ENCODE measurements around the gene PCARE. TPM values are rescaled to one million over a fixed set of nuclear protein-coding genes. Genes with fewer than 3 reads are reported as not detected.

Gene PCARE
- polyA plus RNA-seq, 1 donor from 2014 or later, result not detected

GRCh38 chr2:29044459-29044858 is 29.9 kb downstream of the PCARE start:
- Histone ChIP-seq H2AFZ (ENCODE audit: low read depth, low read length) (no peak overlapping the region), H3K36me3 (ENCODE audit: insufficient read depth, low read length) (no peaks in the 10 kb centered on the region), H3K27ac (ENCODE audit: low read length) (no peak overlapping the region), H3K9ac (ENCODE audit: low read length) (no peak overlapping the region), H3K9me3 (ENCODE audit: low read length) (no peaks in the 10 kb centered on the region), H3K4me3 (ENCODE audit: low read length) (no peak overlapping the region), H3K9me2 (ENCODE audit: insufficient read depth, low read length) (no peaks in the 10 kb centered on the region), H3K4me2 (ENCODE audit: low read length) (no peak overlapping the region), H3K27me3 (ENCODE audit: insufficient read depth, low read depth, low read length) (no peaks in the 10 kb centered on the region), H4K20me1 (ENCODE audit: insufficient read depth) (no peaks in the 10 kb centered on the region), H3K79me2 (replicated peaks; ENCODE audit: insufficient read depth, low read length) (no peaks in the 10 kb centered on the region), H3F3A (ENCODE audit: insufficient read depth, low read length, poor library complexity, severe bottlenecking) (no peaks in the 10 kb centered on the region)
- TF ChIP-seq, protein P1, sequence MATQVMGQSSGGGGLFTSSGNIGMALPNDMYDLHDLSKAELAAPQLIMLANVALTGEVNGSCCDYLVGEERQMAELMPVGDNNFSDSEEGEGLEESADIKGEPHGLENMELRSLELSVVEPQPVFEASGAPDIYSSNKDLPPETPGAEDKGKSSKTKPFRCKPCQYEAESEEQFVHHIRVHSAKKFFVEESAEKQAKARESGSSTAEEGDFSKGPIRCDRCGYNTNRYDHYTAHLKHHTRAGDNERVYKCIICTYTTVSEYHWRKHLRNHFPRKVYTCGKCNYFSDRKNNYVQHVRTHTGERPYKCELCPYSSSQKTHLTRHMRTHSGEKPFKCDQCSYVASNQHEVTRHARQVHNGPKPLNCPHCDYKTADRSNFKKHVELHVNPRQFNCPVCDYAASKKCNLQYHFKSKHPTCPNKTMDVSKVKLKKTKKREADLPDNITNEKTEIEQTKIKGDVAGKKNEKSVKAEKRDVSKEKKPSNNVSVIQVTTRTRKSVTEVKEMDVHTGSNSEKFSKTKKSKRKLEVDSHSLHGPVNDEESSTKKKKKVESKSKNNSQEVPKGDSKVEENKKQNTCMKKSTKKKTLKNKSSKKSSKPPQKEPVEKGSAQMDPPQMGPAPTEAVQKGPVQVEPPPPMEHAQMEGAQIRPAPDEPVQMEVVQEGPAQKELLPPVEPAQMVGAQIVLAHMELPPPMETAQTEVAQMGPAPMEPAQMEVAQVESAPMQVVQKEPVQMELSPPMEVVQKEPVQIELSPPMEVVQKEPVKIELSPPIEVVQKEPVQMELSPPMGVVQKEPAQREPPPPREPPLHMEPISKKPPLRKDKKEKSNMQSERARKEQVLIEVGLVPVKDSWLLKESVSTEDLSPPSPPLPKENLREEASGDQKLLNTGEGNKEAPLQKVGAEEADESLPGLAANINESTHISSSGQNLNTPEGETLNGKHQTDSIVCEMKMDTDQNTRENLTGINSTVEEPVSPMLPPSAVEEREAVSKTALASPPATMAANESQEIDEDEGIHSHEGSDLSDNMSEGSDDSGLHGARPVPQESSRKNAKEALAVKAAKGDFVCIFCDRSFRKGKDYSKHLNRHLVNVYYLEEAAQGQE (IDR thresholded peaks at IDR 0.05; ENCODE audit: borderline replicate concordance), result no peak
- TF ChIP-seq MXI1 (conservative IDR thresholded peaks at IDR 0.05; ENCODE audit: poor library complexity, severe bottlenecking), result no peak
- no peak for TF ChIP-seq RAD21 (conservative IDR thresholded peaks at IDR 0.05)
- TF ChIP-seq TAF1 (IDR thresholded peaks at IDR 0.05; ENCODE audit: low read depth), result no peak
- no peak for TF ChIP-seq POLR2AphosphoS5 (IDR thresholded peaks at IDR 0.05)
- no peak for TF ChIP-seq EP300 (conservative IDR thresholded peaks at IDR 0.05; ENCODE audit: poor library complexity, severe bottlenecking)
- TF ChIP-seq, protein P2, sequence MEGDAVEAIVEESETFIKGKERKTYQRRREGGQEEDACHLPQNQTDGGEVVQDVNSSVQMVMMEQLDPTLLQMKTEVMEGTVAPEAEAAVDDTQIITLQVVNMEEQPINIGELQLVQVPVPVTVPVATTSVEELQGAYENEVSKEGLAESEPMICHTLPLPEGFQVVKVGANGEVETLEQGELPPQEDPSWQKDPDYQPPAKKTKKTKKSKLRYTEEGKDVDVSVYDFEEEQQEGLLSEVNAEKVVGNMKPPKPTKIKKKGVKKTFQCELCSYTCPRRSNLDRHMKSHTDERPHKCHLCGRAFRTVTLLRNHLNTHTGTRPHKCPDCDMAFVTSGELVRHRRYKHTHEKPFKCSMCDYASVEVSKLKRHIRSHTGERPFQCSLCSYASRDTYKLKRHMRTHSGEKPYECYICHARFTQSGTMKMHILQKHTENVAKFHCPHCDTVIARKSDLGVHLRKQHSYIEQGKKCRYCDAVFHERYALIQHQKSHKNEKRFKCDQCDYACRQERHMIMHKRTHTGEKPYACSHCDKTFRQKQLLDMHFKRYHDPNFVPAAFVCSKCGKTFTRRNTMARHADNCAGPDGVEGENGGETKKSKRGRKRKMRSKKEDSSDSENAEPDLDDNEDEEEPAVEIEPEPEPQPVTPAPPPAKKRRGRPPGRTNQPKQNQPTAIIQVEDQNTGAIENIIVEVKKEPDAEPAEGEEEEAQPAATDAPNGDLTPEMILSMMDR (IDR thresholded peaks at IDR 0.05; ENCODE audit: poor library complexity, severe bottlenecking), result no peak
- no peak for TF ChIP-seq EZH2 (IDR thresholded peaks at IDR 0.05; ENCODE audit: borderline replicate concordance, insufficient read depth, low read length, poor library complexity, severe bottlenecking)
- TF ChIP-seq SMC3 (conservative IDR thresholded peaks at IDR 0.05; ENCODE audit: poor library complexity), result no peak

GRCh38 chr2:29042561-29043075 is 31.7 kb downstream of the PCARE start:
- Histone ChIP-seq H3K9me2 (ENCODE audit: insufficient read depth, low read length) (no peaks in the 10 kb centered on the region), H3K4me3 (ENCODE audit: low read length) (no peak overlapping the region), H3K36me3 (ENCODE audit: insufficient read depth, low read length) (no peaks in the 10 kb centered on the region), H3K79me2 (replicated peaks; ENCODE audit: insufficient read depth, low read length) (no peaks in the 10 kb centered on the region), H3K9ac (ENCODE audit: low read length) (no peak overlapping the region), H3K9me3 (ENCODE audit: low read length) (no peaks in the 10 kb centered on the region), H3K4me2 (ENCODE audit: low read length) (no peak overlapping the region), H2AFZ (ENCODE audit: low read depth, low read length) (no peak overlapping the region), H3K27ac (ENCODE audit: low read length) (no peak overlapping the region), H3K27me3 (ENCODE audit: insufficient read depth, low read depth, low read length) (no peaks in the 10 kb centered on the region), H3F3A (ENCODE audit: insufficient read depth, low read length, poor library complexity, severe bottlenecking) (no peaks in the 10 kb centered on the region), H4K20me1 (ENCODE audit: insufficient read depth) (no peaks in the 10 kb centered on the region)
- TF ChIP-seq TAF1 (IDR thresholded peaks at IDR 0.05; ENCODE audit: low read depth) (no peak), EP300 (conservative IDR thresholded peaks at IDR 0.05; ENCODE audit: poor library complexity, severe bottlenecking) (no peak), SMC3 (conservative IDR thresholded peaks at IDR 0.05; ENCODE audit: poor library complexity) (no peak), MXI1 (conservative IDR thresholded peaks at IDR 0.05; ENCODE audit: poor library complexity, severe bottlenecking) (no peak), EZH2 (IDR thresholded peaks at IDR 0.05; ENCODE audit: borderline replicate concordance, insufficient read depth, low read length, poor library complexity, severe bottlenecking) (no peak), POLR2AphosphoS5 (IDR thresholded peaks at IDR 0.05) (no peak)

Data from neural cell (in vitro differentiated cells).